ENCODE data around the gene THSD7B. TPM values are rescaled to one million over a fixed set of nuclear protein-coding genes. Genes with fewer than 3 reads are reported as not detected.
A peak's percentile ranks its signal among the peaks of the same experiment; 100 is the strongest.

THSD7B gene
- total RNA-seq, 1 donor from 2014 or later, result 1.2 TPM

GRCh38 chr2:137493261-137493660 is 727.9 kb downstream of the THSD7B start:
- Mint-ChIP-seq H3K9me3 (no peaks in the 10 kb centered on the region), H3K36me3 (no peaks in the 10 kb centered on the region), H3K27ac (no peak overlapping the region), H3K4me1 (no peaks in the 10 kb centered on the region), H3K27me3 (ENCODE audit: insufficient read depth, low read depth) (no peaks in the 10 kb centered on the region), H3K4me3 (no peak overlapping the region)
- Histone ChIP-seq H3K79me2 (ENCODE audit: low read depth) (no peaks in the 10 kb centered on the region), H3K4me1 (no peaks in the 10 kb centered on the region), H3K36me3 (no peaks in the 10 kb centered on the region), H3K9ac (no peak overlapping the region), H3K9me3 (ENCODE audit: low read depth) (no peaks in the 10 kb centered on the region), H3K4me2 (no peak overlapping the region), H3F3A (ENCODE audit: low read depth) (no peaks in the 10 kb centered on the region), H3K27ac (no peak overlapping the region), H3K4me3 (no peak overlapping the region), H4K20me1 (ENCODE audit: low read depth) (no peaks in the 10 kb centered on the region), H2AFZ (replicated peaks) (peak overlapping the region; percentile 36), H3K27me3 (no peaks in the 10 kb centered on the region)
- DNase-seq (ENCODE audit: low spot score), result no peak
- no peak for TF ChIP-seq EZH2 (IDR thresholded peaks at IDR 0.05)
- TF ChIP-seq EZH2phosphoT487 (IDR thresholded peaks at IDR 0.05), result no peak
- TF ChIP-seq CTCF (IDR thresholded peaks at IDR 0.05), result no peak

GRCh38 chr2:137500599-137500998 is 735.3 kb downstream of the THSD7B start:
- H3K27me3 ChIP-seq, result no peaks in the 10 kb centered on the region
- no peak overlapping the region for H2AFZ ChIP-seq (replicated peaks)
- no peak for DNase-seq (ENCODE audit: low spot score)
- H3K27ac ChIP-seq, result no peak overlapping the region
- no peaks in the 10 kb centered on the region for H3K79me2 ChIP-seq (ENCODE audit: low read depth)
- no peak for TF ChIP-seq EZH2 (IDR thresholded peaks at IDR 0.05)
- TF ChIP-seq CTCF (IDR thresholded peaks at IDR 0.05), result no peak
- TF ChIP-seq EZH2phosphoT487 (IDR thresholded peaks at IDR 0.05), result no peak
- no peak overlapping the region for H3K9ac ChIP-seq
- H3K27ac Mint-ChIP-seq, result no peak overlapping the region
- H3K9me3 ChIP-seq (ENCODE audit: low read depth), result no peaks in the 10 kb centered on the region
- H3K4me3 ChIP-seq, result no peak overlapping the region
- H3K9me3 Mint-ChIP-seq, result no peaks in the 10 kb centered on the region
- H3K36me3 ChIP-seq, result no peaks in the 10 kb centered on the region
- H3K4me1 Mint-ChIP-seq, result no peaks in the 10 kb centered on the region
- H3K27me3 Mint-ChIP-seq (ENCODE audit: insufficient read depth, low read depth), result no peaks in the 10 kb centered on the region
- H3K4me1 ChIP-seq, result peaks cover 5% of the 10 kb centered on the region
- H3K36me3 Mint-ChIP-seq, result no peaks in the 10 kb centered on the region
- H3F3A ChIP-seq (ENCODE audit: low read depth), result no peaks in the 10 kb centered on the region
- no peak overlapping the region for H3K4me2 ChIP-seq
- H3K4me3 Mint-ChIP-seq, result no peak overlapping the region
- no peaks in the 10 kb centered on the region for H4K20me1 ChIP-seq (ENCODE audit: low read depth)

- DNase-seq (ENCODE audit: low spot score), result no peak
- Histone ChIP-seq H3K4me2 (peak overlapping the region; percentile 30), H3K27ac (peak overlapping the region; percentile 11), H3K9ac (no peak overlapping the region), H3K27me3 (no peaks in the 10 kb centered on the region), H3K9me3 (ENCODE audit: low read depth) (no peaks in the 10 kb centered on the region), H3K79me2 (ENCODE audit: low read depth) (no peaks in the 10 kb centered on the region), H2AFZ (replicated peaks) (peak overlapping the region; percentile 7), H3F3A (ENCODE audit: low read depth) (no peaks in the 10 kb centered on the region), H4K20me1 (ENCODE audit: low read depth) (no peaks in the 10 kb centered on the region), H3K4me3 (no peak overlapping the region), H3K36me3 (no peaks in the 10 kb centered on the region), H3K4me1 (peaks cover 17% of the 10 kb centered on the region)
- Mint-ChIP-seq H3K4me3 (no peak overlapping the region), H3K27me3 (ENCODE audit: insufficient read depth, low read depth) (peaks cover 2% of the 10 kb centered on the region), H3K4me1 (peaks cover 11% of the 10 kb centered on the region), H3K9me3 (no peaks in the 10 kb centered on the region), H3K36me3 (no peaks in the 10 kb centered on the region), H3K27ac (no peak overlapping the region)
- TF ChIP-seq EZH2phosphoT487 (IDR thresholded peaks at IDR 0.05) (no peak), CTCF (IDR thresholded peaks at IDR 0.05) (no peak), EZH2 (IDR thresholded peaks at IDR 0.05) (no peak)
Measured at GRCh38 chr2:137507237-137507636, 741.9 kb downstream of the THSD7B start.

All from neural progenitor cell (in vitro differentiated cells).